Hepatocyte (in vitro differentiated cells): ENCODE results near the gene LEMD2. TPM values are rescaled to one million over a fixed set of nuclear protein-coding genes. Genes with fewer than 3 reads are reported as not detected.

Experiments used
- DNase-seq: peaks from one replicate; pipeline ENCODE4 v3.0.0-alpha.2; 2016; ENCODE audit warnings: low spot score
- H2AFZ ChIP-seq: fragments of 200-600 bp; sonication (generic); 2 replicates; pipeline ENCODE4 v1.6.0; 2016; ENCODE audit warnings: antibody characterized with exemption, mild to moderate bottlenecking
- H3K27ac ChIP-seq: fragments of 200-600 bp; sonication (generic); 2 replicates; pipeline ENCODE4 v1.5.1; 2016; ENCODE audit warnings: mild to moderate bottlenecking
- H3K27me3 ChIP-seq: fragments of 200-600 bp; sonication (generic); 2 replicates; pipeline ENCODE4 v1.6.1; 2016
- H3K36me3 ChIP-seq: fragments of 200-600 bp; sonication (generic); replicated peaks from 2 replicates; pipeline ENCODE4 v1.5.1; 2016; ENCODE audit warnings: low read depth; ENCODE audit not compliant: insufficient read depth
- H3K4me1 ChIP-seq: fragments of 200-600 bp; sonication (generic); 2 replicates; pipeline ENCODE4 v1.5.1; 2016; ENCODE audit warnings: mild to moderate bottlenecking, moderate library complexity; ENCODE audit not compliant: insufficient read depth
- H3K4me2 ChIP-seq: fragments of 200-600 bp; sonication (generic); 2 replicates; pipeline ENCODE4 v1.6.0; 2016
- H3K4me3 ChIP-seq: fragments of 200-600 bp; sonication (generic); 2 replicates; pipeline ENCODE4 v1.5.1; 2016; ENCODE audit warnings: mild to moderate bottlenecking
- H3K79me2 ChIP-seq: fragments of 200-600 bp; sonication (generic); 2 replicates; pipeline ENCODE4 v1.6.0; 2017; ENCODE audit warnings: mild to moderate bottlenecking
- H3K9me2 ChIP-seq: fragments of 200-600 bp; sonication (generic); replicated peaks from 2 replicates; pipeline ENCODE4 v1.6.0; 2017; ENCODE audit warnings: mild to moderate bottlenecking; ENCODE audit not compliant: insufficient read depth
- H3K9me3 ChIP-seq: fragments of 200-600 bp; sonication (generic); 2 replicates; pipeline ENCODE4 v1.5.1; 2016; ENCODE audit warnings: low read depth, mild to moderate bottlenecking
- H4K20me1 ChIP-seq: fragments of 200-600 bp; sonication (generic); 2 replicates; pipeline ENCODE4 v1.6.0; 2016; ENCODE audit warnings: mild to moderate bottlenecking; ENCODE audit not compliant: insufficient read depth, poor library complexity, severe bottlenecking
- CTCF ChIP-seq: fragments of 200-600 bp; sonication (generic); IDR thresholded peaks from 2 replicates; pipeline ENCODE4 v1.5.1; 2016; ENCODE audit warnings: antibody characterized with exemption, mild to moderate bottlenecking; ENCODE audit not compliant: poor library complexity
- EZH2 ChIP-seq: fragments of 200-600 bp; sonication (generic); IDR thresholded peaks from 2 replicates; pipeline ENCODE4 v1.6.1; 2016; ENCODE audit warnings: antibody characterized with exemption, mild to moderate bottlenecking, borderline replicate concordance
- EZH2phosphoT487 ChIP-seq: fragments of 200-600 bp; sonication (generic); IDR thresholded peaks from one replicate; pipeline ENCODE4 v1.6.1; 2018; ENCODE audit warnings: antibody characterized with exemption, mild to moderate bottlenecking, low read depth, moderate library complexity; ENCODE audit not compliant: unreplicated experiment, severe bottlenecking
- WGBS: methylation state at CpG from one replicate; pipeline ENCODE4 v1.1.6; 2016; ENCODE audit warnings: low lambda C conversion rate; ENCODE audit errors: missing lambda C conversion rate; 5-methylcytosine and 5-hydroxymethylcytosine counted together
- polyA plus RNA-seq: library from polyadenylated mRNA; unstranded; fragments of >200 nt; fragmentation: Nextera tagmentation; extraction: Ambion mirVana; gene quantifications from 2 replicates; pipeline ENCODE4 v1.2.1, GENCODE V29; 2016
- total RNA-seq: library from RNA; depleted of rRNA; stranded (reverse); fragments of >200 nt; gene quantifications from 2 replicates; pipeline ENCODE4 v1.2.3, GENCODE V29; 2014

The LEMD2 gene
- total and polyA plus RNA-seq, 2 experiments from 2014 or later = 38.1 to 66.3 TPM

- Histone ChIP-seq H3K9me3 (no peaks in the 10 kb centered on the region), H3K79me2 (no peaks in the 10 kb centered on the region), H3K27ac (peak overlapping the region; percentile 84), H3K4me3 (no peak overlapping the region), H2AFZ (no peak overlapping the region), H3K36me3 (no peaks in the 10 kb centered on the region), H3K4me1 (peaks cover 33% of the 10 kb centered on the region), H3K4me2 (peak overlapping the region; percentile 19), H4K20me1 (no peaks in the 10 kb centered on the region), H3K9me2 (no peaks in the 10 kb centered on the region), H3K27me3 (no peaks in the 10 kb centered on the region)
- no peak for TF ChIP-seq CTCF
- TF ChIP-seq EZH2phosphoT487 = no peak
- TF ChIP-seq EZH2 = no peak
- DNase-seq = no peak
- 62% methylated on average over 14 of the region's 14 CpGs for WGBS
Measured at GRCh38 chr6:33770124-33770832, 18.7 kb downstream of the LEMD2 start.

GRCh38 chr6:33769248-33769821 lies 19.6 kb downstream of the LEMD2 start:
- Histone ChIP-seq H3K27ac (no peak overlapping the region), H3K4me3 (no peak overlapping the region), H3K27me3 (no peaks in the 10 kb centered on the region), H3K4me2 (no peak overlapping the region), H3K9me2 (no peaks in the 10 kb centered on the region), H4K20me1 (no peaks in the 10 kb centered on the region), H3K4me1 (peaks cover 33% of the 10 kb centered on the region), H3K36me3 (no peaks in the 10 kb centered on the region), H2AFZ (no peak overlapping the region), H3K9me3 (no peaks in the 10 kb centered on the region), H3K79me2 (no peaks in the 10 kb centered on the region)
- DNase-seq = no peak
- 87% methylated on average over 10 of the region's 10 CpGs for WGBS
- no peak for TF ChIP-seq EZH2phosphoT487
- TF ChIP-seq CTCF = no peak
- TF ChIP-seq EZH2 = no peak

DNA sequence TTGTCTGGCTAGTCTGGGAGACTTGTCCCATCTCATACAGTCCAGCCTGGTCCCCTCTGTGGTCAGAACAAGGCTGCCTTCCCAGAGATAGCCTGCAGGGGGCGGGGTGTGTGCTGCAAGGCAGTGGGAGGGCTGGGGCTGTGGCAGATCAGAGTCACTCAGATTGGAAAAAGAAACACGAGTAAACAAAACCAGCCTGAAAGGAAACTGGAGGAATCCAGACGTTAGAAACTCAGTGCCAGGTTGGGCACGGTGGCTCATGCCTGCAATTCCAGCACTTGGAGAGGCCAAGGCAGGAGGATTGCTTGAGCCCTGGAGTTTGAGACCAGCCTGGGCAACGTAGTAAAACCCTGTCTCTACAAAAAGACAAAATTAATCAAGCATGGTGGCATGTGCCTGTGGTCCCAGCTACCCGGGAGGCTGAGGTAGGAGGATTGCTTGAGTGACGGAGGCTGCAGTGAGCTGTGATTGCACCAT lies 20.2 kb downstream of the LEMD2 start:
- TF ChIP-seq CTCF = peak; percentile 79
- no peak for TF ChIP-seq EZH2phosphoT487
- TF ChIP-seq EZH2 = no peak
- DNase-seq = peak; percentile 90

More for the DNA sequence above, 20.2 kb downstream of the LEMD2 start:
- H3K36me3 ChIP-seq = no peaks in the 10 kb centered on the region
- no peak overlapping the region for H3K4me2 ChIP-seq
- WGBS = 35% methylated on average over 7 of the region's 7 CpGs
- no peak overlapping the region for H3K27ac ChIP-seq
- H2AFZ ChIP-seq = no peak overlapping the region
- no peaks in the 10 kb centered on the region for H3K27me3 ChIP-seq
- H3K9me2 ChIP-seq = no peaks in the 10 kb centered on the region
- H3K9me3 ChIP-seq = no peaks in the 10 kb centered on the region
- H3K4me1 ChIP-seq = peaks cover 33% of the 10 kb centered on the region
- no peak overlapping the region for H3K4me3 ChIP-seq
- H4K20me1 ChIP-seq = no peaks in the 10 kb centered on the region
- no peaks in the 10 kb centered on the region for H3K79me2 ChIP-seq
